ENCODE results near the gene GPC6. TPM values are rescaled to one million over a fixed set of nuclear protein-coding genes. Genes with fewer than 3 reads are reported as not detected.

GPC6 gene
- total RNA-seq, 1 donor from 2014 or later: 42.9 TPM

DNA sequence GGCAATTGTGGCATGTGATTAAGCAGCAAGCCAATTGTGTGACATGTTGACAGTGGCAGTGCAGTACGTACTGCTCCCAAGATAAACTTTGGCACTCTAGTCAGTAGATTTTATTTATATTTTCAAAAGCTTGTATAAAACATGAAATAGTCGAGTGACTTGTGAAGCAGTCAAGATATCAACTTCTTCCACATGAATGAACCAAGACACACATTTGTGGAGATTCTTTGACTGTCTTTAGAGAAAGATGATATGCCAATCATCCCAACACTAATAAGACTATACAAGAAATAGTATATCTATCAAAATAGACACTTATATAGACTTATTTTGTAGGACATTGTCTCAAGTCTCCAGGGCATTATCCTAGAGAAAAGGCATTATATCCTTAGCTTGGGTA lies 714.8 kb downstream of the GPC6 start:
- no peak overlapping the region for H3K4me3 Mint-ChIP-seq
- no peak overlapping the region for H3K4me3 ChIP-seq
- H3K79me2 ChIP-seq (ENCODE audit: low read depth): no peaks in the 10 kb centered on the region
- no peaks in the 10 kb centered on the region for H3K4me1 Mint-ChIP-seq
- H3K4me1 ChIP-seq: no peaks in the 10 kb centered on the region
- no peaks in the 10 kb centered on the region for H3K27me3 Mint-ChIP-seq (ENCODE audit: insufficient read depth, low read depth)
- H3K36me3 ChIP-seq: no peaks in the 10 kb centered on the region
- H3K9ac ChIP-seq: no peak overlapping the region
- no peak overlapping the region for H3K4me2 ChIP-seq
- no peaks in the 10 kb centered on the region for H3K36me3 Mint-ChIP-seq
- H3K27me3 ChIP-seq: no peaks in the 10 kb centered on the region
- H4K20me1 ChIP-seq (ENCODE audit: low read depth): no peaks in the 10 kb centered on the region
- H3K27ac ChIP-seq: no peak overlapping the region
- no peak overlapping the region for H2AFZ ChIP-seq (replicated peaks)
- no peaks in the 10 kb centered on the region for H3F3A ChIP-seq (ENCODE audit: low read depth)
- TF ChIP-seq EZH2phosphoT487 (IDR thresholded peaks at IDR 0.05) (no peak), EZH2 (IDR thresholded peaks at IDR 0.05) (no peak)
- TF ChIP-seq, protein P1, sequence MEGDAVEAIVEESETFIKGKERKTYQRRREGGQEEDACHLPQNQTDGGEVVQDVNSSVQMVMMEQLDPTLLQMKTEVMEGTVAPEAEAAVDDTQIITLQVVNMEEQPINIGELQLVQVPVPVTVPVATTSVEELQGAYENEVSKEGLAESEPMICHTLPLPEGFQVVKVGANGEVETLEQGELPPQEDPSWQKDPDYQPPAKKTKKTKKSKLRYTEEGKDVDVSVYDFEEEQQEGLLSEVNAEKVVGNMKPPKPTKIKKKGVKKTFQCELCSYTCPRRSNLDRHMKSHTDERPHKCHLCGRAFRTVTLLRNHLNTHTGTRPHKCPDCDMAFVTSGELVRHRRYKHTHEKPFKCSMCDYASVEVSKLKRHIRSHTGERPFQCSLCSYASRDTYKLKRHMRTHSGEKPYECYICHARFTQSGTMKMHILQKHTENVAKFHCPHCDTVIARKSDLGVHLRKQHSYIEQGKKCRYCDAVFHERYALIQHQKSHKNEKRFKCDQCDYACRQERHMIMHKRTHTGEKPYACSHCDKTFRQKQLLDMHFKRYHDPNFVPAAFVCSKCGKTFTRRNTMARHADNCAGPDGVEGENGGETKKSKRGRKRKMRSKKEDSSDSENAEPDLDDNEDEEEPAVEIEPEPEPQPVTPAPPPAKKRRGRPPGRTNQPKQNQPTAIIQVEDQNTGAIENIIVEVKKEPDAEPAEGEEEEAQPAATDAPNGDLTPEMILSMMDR (IDR thresholded peaks at IDR 0.05): no peak
- no peaks in the 10 kb centered on the region for H3K9me3 Mint-ChIP-seq
- no peak for DNase-seq (ENCODE audit: low spot score)
- H3K9me3 ChIP-seq (ENCODE audit: low read depth): no peaks in the 10 kb centered on the region
- H3K27ac Mint-ChIP-seq: no peak overlapping the region

DNA sequence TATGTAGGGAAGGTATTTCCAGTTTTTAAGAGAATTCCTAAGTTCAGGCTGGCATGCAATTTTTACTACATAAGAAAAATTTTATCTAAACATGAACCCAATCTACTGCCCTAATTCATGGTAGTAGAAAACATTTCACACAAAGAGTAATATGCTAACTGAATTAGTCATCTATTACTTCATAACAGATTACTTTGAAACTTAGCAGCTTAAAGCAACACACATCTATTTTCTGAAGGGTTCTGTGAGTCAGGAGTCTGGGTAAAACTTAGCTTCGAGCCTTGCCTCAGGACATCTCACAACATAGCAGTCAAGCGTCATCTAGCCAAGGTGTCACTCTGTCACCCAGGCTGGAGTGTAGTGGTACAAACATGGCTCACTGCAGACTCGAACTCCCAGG lies 715.4 kb downstream of the GPC6 start:
- no peak overlapping the region for H3K27ac Mint-ChIP-seq
- no peaks in the 10 kb centered on the region for H3K9me3 Mint-ChIP-seq

DNA sequence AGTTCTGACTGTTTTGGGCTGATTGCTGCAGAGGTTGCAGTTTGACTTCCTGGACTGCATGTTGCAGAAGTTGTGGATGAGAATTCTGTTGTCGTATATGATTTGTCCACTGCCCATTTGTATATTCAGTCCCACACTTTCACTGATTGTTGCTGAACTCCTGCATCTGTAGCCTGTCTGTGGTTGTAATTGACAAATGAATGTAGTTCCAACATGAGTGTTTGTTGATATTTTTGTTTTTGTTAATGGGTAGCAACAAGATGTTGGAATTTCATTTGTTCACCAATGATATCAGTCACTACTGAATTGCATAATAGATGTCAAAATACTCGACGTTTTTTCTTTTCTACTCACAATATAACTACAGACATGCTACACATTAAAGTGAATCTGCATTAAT lies 719.0 kb downstream of the GPC6 start:
- Histone ChIP-seq H3K4me3 (no peak overlapping the region), H3K4me2 (no peak overlapping the region), H3F3A (ENCODE audit: low read depth) (no peaks in the 10 kb centered on the region), H3K36me3 (no peaks in the 10 kb centered on the region), H3K27ac (no peak overlapping the region), H3K4me1 (no peaks in the 10 kb centered on the region), H2AFZ (replicated peaks) (no peak overlapping the region), H3K9me3 (ENCODE audit: low read depth) (no peaks in the 10 kb centered on the region), H3K9ac (no peak overlapping the region), H3K79me2 (ENCODE audit: low read depth) (no peaks in the 10 kb centered on the region), H4K20me1 (ENCODE audit: low read depth) (no peaks in the 10 kb centered on the region), H3K27me3 (no peaks in the 10 kb centered on the region)
- no peak for TF ChIP-seq EZH2phosphoT487 (IDR thresholded peaks at IDR 0.05)
- TF ChIP-seq EZH2 (IDR thresholded peaks at IDR 0.05): no peak
- TF ChIP-seq, protein P1 (IDR thresholded peaks at IDR 0.05): no peak
- H3K27ac Mint-ChIP-seq: no peak overlapping the region
- no peaks in the 10 kb centered on the region for H3K27me3 Mint-ChIP-seq (ENCODE audit: insufficient read depth, low read depth)
- H3K4me1 Mint-ChIP-seq: no peaks in the 10 kb centered on the region
- H3K36me3 Mint-ChIP-seq: no peaks in the 10 kb centered on the region
- no peak for DNase-seq (ENCODE audit: low spot score)
- no peak overlapping the region for H3K4me3 Mint-ChIP-seq
- no peaks in the 10 kb centered on the region for H3K9me3 Mint-ChIP-seq

More for the DNA sequence above, 715.4 kb downstream of the GPC6 start:
- H2AFZ ChIP-seq (replicated peaks): no peak overlapping the region
- H3K79me2 ChIP-seq (ENCODE audit: low read depth): no peaks in the 10 kb centered on the region
- no peaks in the 10 kb centered on the region for H4K20me1 ChIP-seq (ENCODE audit: low read depth)
- TF ChIP-seq EZH2phosphoT487 (IDR thresholded peaks at IDR 0.05) (no peak), EZH2 (IDR thresholded peaks at IDR 0.05) (no peak)
- TF ChIP-seq, protein P1 (IDR thresholded peaks at IDR 0.05): no peak
- H3K9me3 ChIP-seq (ENCODE audit: low read depth): no peaks in the 10 kb centered on the region
- H3K4me2 ChIP-seq: no peak overlapping the region
- no peaks in the 10 kb centered on the region for H3F3A ChIP-seq (ENCODE audit: low read depth)
- Mint-ChIP-seq H3K4me1 (no peaks in the 10 kb centered on the region), H3K27me3 (ENCODE audit: insufficient read depth, low read depth) (no peaks in the 10 kb centered on the region), H3K4me3 (no peak overlapping the region), H3K36me3 (no peaks in the 10 kb centered on the region)
- H3K4me3 ChIP-seq: no peak overlapping the region
- no peaks in the 10 kb centered on the region for H3K36me3 ChIP-seq
- DNase-seq (ENCODE audit: low spot score): no peak
- no peaks in the 10 kb centered on the region for H3K4me1 ChIP-seq
- H3K27ac ChIP-seq: no peak overlapping the region
- no peaks in the 10 kb centered on the region for H3K27me3 ChIP-seq
- H3K9ac ChIP-seq: no peak overlapping the region

Data from neural progenitor cell (in vitro differentiated cells).